Limb (tissue), 2 donors: ENCODE data around the gene ACOT7.
"Not testable (repeated sequence)": the region's sequence is repeated elsewhere in the genome, so short reads cannot be mapped to it uniquely, and the experiment has no call there.

ENCODE experiments used
- DNase-seq, 2 donors: peaks; one replicate each; pipeline ENCODE4 v3.0.0-alpha.2; 2016; ENCODE audit errors: extremely low spot score in 2 of 2

ACOT7 gene

GRCh38 chr1:6363085-6363884, 30.3 kb downstream of the ACOT7 start:
- DNase-seq, result not testable (repeated sequence)

GRCh38 chr1:6361124-6361775, 32.3 kb downstream of the ACOT7 start:
- DNase-seq, result no peak

- DNase-seq, result no peak
Observed at GRCh38 chr1:6360517-6361070, 33.0 kb downstream of the ACOT7 start.

GRCh38 chr1:6360117-6360496, 33.5 kb downstream of the ACOT7 start:
- DNase-seq, result no peak

- no peak for DNase-seq
Observed at GRCh38 chr1:6359216-6360116, 34.1 kb downstream of the ACOT7 start.

- peak in 1 of 2 donors; percentile 60 for DNase-seq
Observed at GRCh38 chr1:6358757-6359201, 34.8 kb downstream of the ACOT7 start.

GRCh38 chr1:6358144-6358624, 35.4 kb downstream of the ACOT7 start:
- DNase-seq, result no peak

- no peak for DNase-seq
Observed at GRCh38 chr1:6357243-6357936, 36.2 kb downstream of the ACOT7 start.

- DNase-seq, result no peak
Observed at GRCh38 chr1:6355621-6356020, 37.9 kb downstream of the ACOT7 start.

GRCh38 chr1:6354659-6355317, 38.8 kb downstream of the ACOT7 start:
- DNase-seq, result no peak

GRCh38 chr1:6353955-6354658, 39.5 kb downstream of the ACOT7 start:
- DNase-seq, result no peak

- DNase-seq, result no peak
Observed at GRCh38 chr1:6353619-6353954, 40.0 kb downstream of the ACOT7 start.

- no peak for DNase-seq
Observed at GRCh38 chr1:6352138-6352563, 41.4 kb downstream of the ACOT7 start.

- DNase-seq, result no peak
Observed at GRCh38 chr1:6351480-6352137, 42.0 kb downstream of the ACOT7 start.

GRCh38 chr1:6350416-6351088, 43.0 kb downstream of the ACOT7 start:
- no peak for DNase-seq

- DNase-seq, result no peak
Observed at GRCh38 chr1:6349254-6349943, 44.2 kb downstream of the ACOT7 start.

- no peak for DNase-seq
Observed at GRCh38 chr1:6348511-6349191, 44.9 kb downstream of the ACOT7 start.
